Mesenchymal stem cell (in vitro differentiated cells and primary cell): ENCODE results near the gene CXCR3.
"Not testable (repeated sequence)": the region's sequence is repeated elsewhere in the genome, so short reads cannot be mapped to it uniquely, and the experiment has no call there.

Experiments
- DNase-seq: peaks from one replicate; pipeline ENCODE4 v3.0.0-alpha.2; 2013
- H2AFZ ChIP-seq: one replicate; pipeline ENCODE4 v1.6.1; 2013; ENCODE audit warnings: low read depth, mild to moderate bottlenecking, control low read depth, inconsistent platforms, low read length, moderate library complexity
- H2AK5ac ChIP-seq: 2 replicates; pipeline ENCODE4 v1.6.1; 2013; ENCODE audit warnings: low read length, moderate library complexity, mild to moderate bottlenecking, inconsistent platforms; ENCODE audit not compliant: severe bottlenecking
- H2BK120ac ChIP-seq: one replicate; pipeline ENCODE4 v1.6.1; 2013; ENCODE audit warnings: low read depth, mild to moderate bottlenecking, inconsistent platforms, low read length, moderate library complexity
- H2BK12ac ChIP-seq, 2 experiments: one replicate each; pipeline ENCODE4 v1.6.1; 2013; ENCODE audit warnings: inconsistent platforms in 2 of 2, low read length in 2 of 2, mild to moderate bottlenecking in 2 of 2, moderate library complexity in 2 of 2, control low read depth in 1 of 2
- H2BK15ac ChIP-seq: one replicate; pipeline ENCODE4 v1.6.1; 2013; ENCODE audit warnings: mild to moderate bottlenecking, low read depth, inconsistent platforms; ENCODE audit not compliant: poor library complexity, severe bottlenecking
- H2BK5ac ChIP-seq: 2 replicates; pipeline ENCODE4 v1.6.1; 2013; ENCODE audit warnings: low read depth, mild to moderate bottlenecking, low read length, control low read depth, inconsistent platforms; ENCODE audit not compliant: poor library complexity, severe bottlenecking
- H3K14ac ChIP-seq, 2 experiments: one replicate each; pipeline ENCODE4 v1.6.1; 2013; ENCODE audit warnings: inconsistent platforms in 2 of 2, low read length in 2 of 2, control low read depth in 1 of 2, mild to moderate bottlenecking in 1 of 2, moderate library complexity in 1 of 2
- H3K18ac ChIP-seq, 2 experiments: one replicate each; pipeline ENCODE4 v1.6.1; 2013; ENCODE audit warnings: inconsistent platforms in 2 of 2, low read length in 2 of 2, control low read depth in 1 of 2, low read depth in 1 of 2, mild to moderate bottlenecking in 1 of 2
- H3K23ac ChIP-seq, 2 experiments: one replicate each; pipeline ENCODE4 v1.6.1; 2013; ENCODE audit warnings: inconsistent platforms in 2 of 2, low read length in 2 of 2, mild to moderate bottlenecking in 2 of 2, moderate library complexity in 2 of 2, control low read depth in 1 of 2
- H3K27ac ChIP-seq: 2 replicates; pipeline ENCODE4 v1.5.1; 2013; ENCODE audit warnings: mild to moderate bottlenecking, moderate library complexity, low read length, control low read depth, inconsistent platforms; ENCODE audit not compliant: poor library complexity, severe bottlenecking
- H3K27me3 ChIP-seq, 2 experiments: 2 replicates each; pipeline versions ENCODE4 v1.6.1 to v1.7.0; 2013; ENCODE audit warnings: low read length in 2 of 2, mild to moderate bottlenecking in 2 of 2, moderate library complexity in 2 of 2, control low read depth in 1 of 2, inconsistent platforms in 1 of 2; ENCODE audit not compliant: control insufficient read depth in 1 of 2, insufficient read depth in 1 of 2
- H3K36me3 ChIP-seq, 2 experiments: 2 replicates each; pipeline versions ENCODE4 v1.6.1 to v1.7.0; 2013; ENCODE audit warnings: low read length in 2 of 2, control low read depth in 1 of 2, inconsistent platforms in 1 of 2, low read depth in 1 of 2, mild to moderate bottlenecking in 1 of 2; ENCODE audit not compliant: insufficient read depth in 2 of 2, control insufficient read depth in 1 of 2
- H3K4ac ChIP-seq, 2 experiments: one replicate each; pipeline ENCODE4 v1.6.1; 2013; ENCODE audit warnings: inconsistent platforms in 2 of 2, low read length in 2 of 2, mild to moderate bottlenecking in 2 of 2, moderate library complexity in 2 of 2, control low read depth in 1 of 2, low read depth in 1 of 2
- H3K4me1 ChIP-seq: 2 replicates; pipeline ENCODE4 v1.6.1; 2013; ENCODE audit warnings: low read depth, low read length, control low read depth; ENCODE audit not compliant: control insufficient read depth, insufficient read depth
- H3K4me2 ChIP-seq: 2 replicates; pipeline ENCODE4 v1.6.1; 2013; ENCODE audit warnings: low read length, mild to moderate bottlenecking, inconsistent platforms; ENCODE audit not compliant: poor library complexity, severe bottlenecking
- H3K4me3 ChIP-seq, 2 experiments: 2 replicates each; pipeline versions ENCODE4 v1.5.1 to v1.7.0; 2013; ENCODE audit warnings: low read length in 2 of 2, mild to moderate bottlenecking in 2 of 2, control low read depth in 1 of 2, low read depth in 1 of 2; ENCODE audit not compliant: insufficient read depth in 1 of 2
- H3K79me1 ChIP-seq: replicated peaks from 2 replicates; pipeline ENCODE4 v1.6.1; 2013; ENCODE audit warnings: mild to moderate bottlenecking, control low read depth, low read length, inconsistent platforms; ENCODE audit not compliant: poor library complexity, severe bottlenecking
- H3K9ac ChIP-seq: 2 replicates; pipeline ENCODE4 v1.7.0; 2013; ENCODE audit warnings: mild to moderate bottlenecking, low read length, moderate library complexity
- H3K9me3 ChIP-seq: 2 replicates; pipeline ENCODE4 v1.7.0; 2013; ENCODE audit warnings: mild to moderate bottlenecking, low read length; ENCODE audit not compliant: control insufficient read depth
- H4K8ac ChIP-seq: one replicate; pipeline ENCODE4 v1.6.1; 2013; ENCODE audit warnings: inconsistent platforms, mild to moderate bottlenecking, low read length, moderate library complexity
- H4K91ac ChIP-seq: one replicate; pipeline ENCODE4 v1.6.1; 2013; ENCODE audit warnings: mild to moderate bottlenecking, low read length, inconsistent platforms
- WGBS: methylation state at CpG from one replicate; pipeline ENCODE4 v1.1.7; 2013; ENCODE audit warnings: mixed read lengths; 5-methylcytosine and 5-hydroxymethylcytosine counted together

CXCR3 gene

GRCh38 chrX:71650333-71650969 is 32.1 kb upstream of the CXCR3 start:
- no peak overlapping the region for H3K27ac ChIP-seq
- no CpG with 5 or more reads among the region's 4 CpGs for WGBS

GRCh38 chrX:71644406-71644805 is 26.1 kb upstream of the CXCR3 start:
- H3K4ac ChIP-seq, H4K91ac ChIP-seq, H3K27ac ChIP-seq, H3K36me3 ChIP-seq, H2AK5ac ChIP-seq, H3K9ac ChIP-seq, H2BK15ac ChIP-seq, DNase-seq, H3K4me1 ChIP-seq, H2BK12ac ChIP-seq, H3K14ac ChIP-seq, H3K79me1 ChIP-seq, H3K4me3 ChIP-seq, H3K9me3 ChIP-seq, H2BK120ac ChIP-seq, H3K4me2 ChIP-seq, H2AFZ ChIP-seq, H3K23ac ChIP-seq, H4K8ac ChIP-seq, H3K18ac ChIP-seq, H2BK5ac ChIP-seq: not testable (repeated sequence)
- H3K27me3 ChIP-seq, result peaks cover 0 to 19% of the 10 kb centered on the region in 2 experiments
- WGBS, result 57% methylated on average over 3 of the region's 6 CpGs

More at GRCh38 chrX:71650333-71650969, 32.1 kb upstream of the CXCR3 start:
- Histone ChIP-seq H3K79me1 (no peaks in the 10 kb centered on the region), H3K4me3 (no peak overlapping the region), H3K14ac (no peak overlapping the region), H4K8ac (no peak overlapping the region), H2BK5ac (no peak overlapping the region), H3K4me2 (no peak overlapping the region), H3K9ac (no peak overlapping the region), H3K23ac (no peak overlapping the region), H2BK12ac (no peak overlapping the region), H3K4me1 (no peaks in the 10 kb centered on the region), H3K36me3 (no peaks in the 10 kb centered on the region), H2BK15ac (no peak overlapping the region), H3K27me3 (peaks cover 0 to 19% of the 10 kb centered on the region in 2 experiments), H3K4ac (no peak overlapping the region), H2AK5ac (no peak overlapping the region), H2AFZ (no peak overlapping the region), H3K18ac (no peak overlapping the region), H2BK120ac (no peak overlapping the region), H3K9me3 (no peaks in the 10 kb centered on the region), H4K91ac (no peak overlapping the region)
- DNase-seq, result no peak

GRCh38 chrX:71640002-71640401 is 21.7 kb upstream of the CXCR3 start:
- H2BK120ac ChIP-seq, result no peak overlapping the region
- H3K14ac ChIP-seq, result no peak overlapping the region
- H3K4ac ChIP-seq, result no peak overlapping the region
- no peak overlapping the region for H3K4me2 ChIP-seq
- H3K79me1 ChIP-seq, result no peaks in the 10 kb centered on the region
- H3K4me3 ChIP-seq, result no peak overlapping the region
- no peak overlapping the region for H2AFZ ChIP-seq
- H3K36me3 ChIP-seq, result no peaks in the 10 kb centered on the region
- no peaks in the 10 kb centered on the region for H3K4me1 ChIP-seq
- no peak overlapping the region for H4K91ac ChIP-seq
- WGBS, result 92% methylated on average over 3 of the region's 4 CpGs
- no peak overlapping the region for H3K18ac ChIP-seq
- no peak overlapping the region for H2AK5ac ChIP-seq
- no peak overlapping the region for H2BK15ac ChIP-seq
- H3K9me3 ChIP-seq, result no peaks in the 10 kb centered on the region
- no peak overlapping the region for H3K9ac ChIP-seq
- DNase-seq, result no peak
- H3K27me3 ChIP-seq, result peaks cover 0 to 13% of the 10 kb centered on the region in 2 experiments
- H3K27ac ChIP-seq, result no peak overlapping the region
- no peak overlapping the region for H3K23ac ChIP-seq
- no peak overlapping the region for H4K8ac ChIP-seq
- no peak overlapping the region for H2BK5ac ChIP-seq
- H2BK12ac ChIP-seq, result no peak overlapping the region

DNA sequence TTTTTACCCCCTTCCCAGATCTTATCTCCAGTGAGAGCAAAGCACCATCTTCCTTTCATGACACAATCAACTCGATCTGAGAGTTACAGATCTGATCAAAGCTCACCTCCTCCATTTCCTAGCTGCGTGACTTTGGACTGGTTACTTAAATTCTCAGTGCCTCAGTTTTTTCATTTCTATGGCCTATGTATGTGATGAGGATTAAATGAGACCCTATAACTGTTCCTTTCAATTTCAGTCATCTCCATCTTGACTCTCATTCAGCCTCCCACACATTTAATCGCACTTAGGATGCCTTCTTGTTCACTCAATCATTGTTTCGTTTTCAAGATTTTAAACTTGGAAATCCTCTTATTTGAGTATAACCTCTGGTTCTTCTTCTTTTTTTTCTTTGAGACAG is 20.1 kb upstream of the CXCR3 start:
- H3K36me3 ChIP-seq, result no peaks in the 10 kb centered on the region
- H3K18ac ChIP-seq, result no peak overlapping the region
- H4K91ac ChIP-seq, result no peak overlapping the region
- H3K14ac ChIP-seq, result no peak overlapping the region
- H3K4me3 ChIP-seq, result peak overlapping the region in 1 of 2 experiments; percentile 34
- H3K79me1 ChIP-seq, result no peaks in the 10 kb centered on the region
- H3K27me3 ChIP-seq, result peaks cover 0 to 13% of the 10 kb centered on the region in 2 experiments
- no peak overlapping the region for H3K23ac ChIP-seq
- no peak overlapping the region for H2BK15ac ChIP-seq
- H3K4me2 ChIP-seq, result no peak overlapping the region
- H2AFZ ChIP-seq, result no peak overlapping the region
- H3K9me3 ChIP-seq, result no peaks in the 10 kb centered on the region
- no peak for DNase-seq
- H4K8ac ChIP-seq, result no peak overlapping the region
- H3K27ac ChIP-seq, result no peak overlapping the region
- no peaks in the 10 kb centered on the region for H3K4me1 ChIP-seq
- WGBS, result 85% methylated on average over 3 of the region's 4 CpGs
- H2BK120ac ChIP-seq, result no peak overlapping the region
- no peak overlapping the region for H2BK12ac ChIP-seq
- no peak overlapping the region for H3K4ac ChIP-seq
- H3K9ac ChIP-seq, result peak overlapping the region; percentile 67
- H2AK5ac ChIP-seq, result no peak overlapping the region
- H2BK5ac ChIP-seq, result no peak overlapping the region
